Activated naive CD4-positive, alpha-beta T cell (primary cell): ENCODE data around the gene NKAIN2.

Experiments used
- DNase-seq, 4 experiments: peaks; one replicate each; lab custom pipeline; 2025; lab: John Stamatoyannopoulos, UW

Gene NKAIN2

GRCh38 chr6:123808556-123808955 is 4.9 kb downstream of the NKAIN2 start:
- no peak for DNase-seq

DNA sequence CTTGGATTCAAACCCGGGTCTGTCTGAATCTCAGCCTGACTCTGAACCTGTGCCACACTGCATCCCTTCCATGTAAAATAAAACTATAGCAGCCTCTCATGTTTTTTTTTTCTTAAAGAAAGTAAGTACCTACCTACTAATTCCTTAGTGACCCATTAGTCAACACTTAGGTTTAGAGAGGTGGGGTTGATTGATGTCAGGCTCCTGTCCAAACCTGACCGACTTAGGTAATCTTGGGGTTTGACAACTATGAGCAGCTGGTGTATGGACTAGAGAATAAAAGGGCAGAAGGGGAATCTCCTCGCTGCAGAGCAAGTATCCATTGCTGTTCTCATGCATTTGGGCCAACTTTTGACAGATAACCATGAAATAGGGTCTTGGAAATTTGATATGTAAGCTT is 6.5 kb downstream of the NKAIN2 start:
- no peak for DNase-seq

- no peak for DNase-seq
These were observed 7.3 kb downstream of the NKAIN2 start for GRCh38 chr6:123810948-123811347.

- DNase-seq = no peak
These were observed 7.7 kb downstream of the NKAIN2 start for GRCh38 chr6:123811378-123811777.

GRCh38 chr6:123812621-123813020 is 9.0 kb downstream of the NKAIN2 start:
- DNase-seq = no peak

- no peak for DNase-seq
These were observed 17.4 kb downstream of the NKAIN2 start for GRCh38 chr6:123821112-123821511.

DNA sequence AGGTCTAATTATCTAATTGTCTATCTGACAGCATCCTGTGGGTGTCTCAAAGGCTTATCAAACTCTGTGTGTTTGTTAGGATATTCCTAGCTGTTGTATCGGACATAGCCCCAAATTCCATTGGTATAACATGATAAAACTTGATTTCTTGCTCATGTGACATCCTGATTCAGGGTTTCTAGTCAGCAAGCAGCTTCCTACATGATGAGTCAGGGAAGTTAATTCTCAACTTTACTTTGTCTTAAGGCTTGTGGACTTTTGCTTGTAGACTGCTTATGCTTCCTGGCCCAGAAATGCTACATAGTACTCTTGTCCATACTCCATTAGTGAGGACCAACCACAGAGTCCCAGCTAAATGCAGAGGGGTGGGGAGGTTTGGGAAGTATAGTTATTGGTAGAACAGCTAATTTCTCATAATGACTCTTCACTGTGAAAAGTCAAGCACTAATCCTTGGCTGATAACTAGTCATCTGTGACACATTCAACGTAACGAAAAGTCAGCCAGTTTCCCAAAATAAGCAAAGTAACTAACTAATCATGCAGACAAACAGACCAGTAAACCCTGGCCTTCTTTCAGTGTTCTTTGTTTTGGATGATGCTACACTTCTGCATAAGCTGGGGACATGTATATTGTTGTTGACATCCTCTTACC is 25.8 kb downstream of the NKAIN2 start:
- no peak for DNase-seq

DNA sequence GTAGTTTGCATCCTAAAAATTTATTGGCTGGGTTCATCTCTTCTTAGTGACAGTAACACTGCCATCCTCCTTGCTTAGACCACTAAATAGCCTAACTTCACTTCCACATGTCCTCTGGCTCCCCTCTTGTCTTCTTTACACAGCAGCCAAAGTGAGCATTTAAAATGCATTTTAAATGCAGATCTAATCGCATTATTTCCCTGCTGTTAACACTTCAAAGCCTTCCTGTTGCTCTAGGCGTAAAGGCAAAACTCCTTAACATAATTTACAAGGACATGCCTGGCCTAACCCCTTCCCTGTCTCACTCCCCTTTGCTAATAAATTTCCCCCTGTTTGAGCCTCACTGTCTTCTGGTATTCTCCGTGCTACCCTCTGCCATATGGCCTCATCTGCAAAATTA is 26.5 kb downstream of the NKAIN2 start:
- no peak for DNase-seq

- no peak for DNase-seq
These were observed 35.0 kb downstream of the NKAIN2 start for GRCh38 chr6:123838505-123839234.

DNA sequence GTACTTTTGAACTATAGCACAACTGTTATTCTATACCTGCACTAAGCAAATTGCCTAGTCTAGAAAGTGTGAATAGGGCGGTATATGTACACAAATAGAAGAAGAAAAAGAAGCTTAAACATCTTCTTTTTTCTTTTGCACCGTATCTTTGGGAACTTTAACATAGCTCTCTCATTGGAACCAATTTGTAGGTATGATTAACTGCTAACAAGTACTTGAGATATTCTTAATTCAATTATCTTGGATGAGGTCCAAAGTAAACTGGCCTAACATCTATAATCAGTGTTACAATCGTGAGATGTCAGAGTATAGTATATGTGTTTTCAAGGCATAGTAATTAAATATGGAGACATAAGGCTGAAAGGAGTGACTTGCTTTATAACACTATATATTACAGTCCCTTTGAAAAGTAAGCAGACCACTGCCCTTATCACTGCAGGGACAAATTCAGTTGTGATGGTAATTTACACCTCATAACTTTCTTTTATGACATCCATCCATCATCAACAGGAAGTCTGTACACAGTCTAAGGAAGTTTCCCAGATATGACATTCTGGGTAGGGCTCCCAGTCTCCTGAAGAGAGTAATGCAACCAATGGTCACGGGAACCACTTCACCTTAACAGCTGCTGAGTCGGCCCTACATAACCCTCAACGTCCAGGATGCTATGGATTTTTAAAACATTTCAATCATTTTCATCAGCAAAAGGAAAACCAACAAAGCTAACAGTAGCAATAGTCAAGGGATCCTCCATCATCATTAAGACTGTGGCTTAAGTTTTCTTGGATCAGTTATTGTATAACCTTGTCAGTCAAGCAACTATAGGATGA is 37.6 kb downstream of the NKAIN2 start:
- DNase-seq = no peak

DNA sequence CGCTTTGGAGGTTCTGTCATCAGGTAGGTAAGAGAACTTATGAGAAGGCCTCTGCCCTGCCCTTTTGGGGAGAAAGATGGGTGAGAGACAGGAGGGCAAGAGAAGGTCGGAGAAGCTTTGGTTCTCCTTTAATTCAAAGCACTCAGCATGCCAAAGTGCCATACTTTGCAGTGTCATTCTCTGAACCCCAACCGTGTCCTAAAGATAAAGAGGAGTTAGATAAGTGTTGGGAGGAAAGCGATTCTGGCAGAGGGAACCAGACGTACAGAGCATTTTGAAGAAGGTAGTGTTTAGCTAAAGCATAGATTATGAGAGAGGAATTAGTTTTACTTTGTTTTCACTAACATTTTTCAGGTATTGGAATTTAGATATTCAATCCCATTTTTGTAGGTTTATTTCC is 40.3 kb downstream of the NKAIN2 start:
- DNase-seq = no peak

- no peak for DNase-seq
These were observed 44.7 kb downstream of the NKAIN2 start for GRCh38 chr6:123848347-123848746.

DNA sequence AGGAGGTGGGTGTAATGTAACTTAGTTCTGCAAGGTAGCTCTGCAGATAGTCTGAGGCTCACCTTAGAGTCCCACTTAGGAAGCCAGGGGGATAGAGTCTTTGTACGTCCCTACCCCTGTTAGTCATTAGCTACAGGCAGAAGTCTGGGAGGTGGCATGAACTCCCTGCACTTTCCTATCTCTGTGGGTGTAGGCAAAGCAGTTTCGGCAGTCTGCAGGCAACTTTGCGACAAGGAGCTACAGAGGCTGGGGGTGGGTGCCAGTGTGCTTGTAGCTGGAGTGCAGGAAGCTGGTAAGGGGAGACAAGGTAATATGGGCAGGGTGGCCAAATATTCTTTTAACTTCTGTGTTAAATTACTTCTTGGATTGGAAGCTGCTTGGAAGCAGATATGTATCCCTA is 45.7 kb downstream of the NKAIN2 start:
- DNase-seq = no peak

- no peak for DNase-seq
These were observed 46.9 kb downstream of the NKAIN2 start for GRCh38 chr6:123850555-123850954.

DNA sequence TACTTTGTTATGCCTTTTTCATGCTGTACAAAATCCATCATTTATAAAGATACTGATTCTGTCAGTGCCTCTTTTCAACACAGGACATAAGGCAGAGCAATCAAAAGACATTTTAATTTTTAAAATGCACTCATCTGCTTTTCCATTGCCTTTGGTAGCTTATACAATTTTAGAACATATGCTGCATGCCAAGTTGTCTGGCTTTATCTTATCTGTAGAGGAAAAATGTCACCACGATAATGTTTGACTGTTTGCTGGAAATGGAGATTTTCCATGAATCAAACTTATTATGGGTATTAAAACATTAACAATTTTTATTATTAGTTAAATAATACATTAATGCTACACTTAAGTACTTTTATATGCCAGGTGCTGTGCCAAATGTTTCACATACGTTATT is 50.5 kb downstream of the NKAIN2 start:
- DNase-seq = no peak

- no peak for DNase-seq
These were observed 51.8 kb downstream of the NKAIN2 start for GRCh38 chr6:123855506-123855905.

DNA sequence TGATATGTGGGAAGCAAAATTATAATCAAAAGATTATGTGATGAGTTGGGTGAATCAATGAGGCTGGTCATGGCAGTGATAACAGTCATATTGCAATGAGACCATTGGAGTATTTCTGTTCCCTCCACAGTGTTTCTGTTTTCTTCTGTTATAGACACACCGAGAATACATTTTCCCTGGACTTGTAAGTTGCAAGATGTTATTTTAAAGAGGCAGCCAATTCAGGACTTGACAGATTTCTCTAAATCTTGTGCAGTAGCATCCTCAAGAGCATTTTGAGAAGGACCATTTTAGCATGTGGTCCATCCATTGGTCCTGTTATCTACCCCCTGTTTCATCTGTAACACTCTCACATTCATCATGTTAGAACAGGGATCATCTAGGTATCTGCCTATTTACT is 55.6 kb downstream of the NKAIN2 start:
- no peak for DNase-seq

GRCh38 chr6:123869334-123869733 is 65.7 kb downstream of the NKAIN2 start:
- DNase-seq = no peak

- DNase-seq = no peak
These were observed 70.3 kb downstream of the NKAIN2 start for GRCh38 chr6:123873974-123874373.

GRCh38 chr6:123875784-123876183 is 72.1 kb downstream of the NKAIN2 start:
- DNase-seq = no peak

DNA sequence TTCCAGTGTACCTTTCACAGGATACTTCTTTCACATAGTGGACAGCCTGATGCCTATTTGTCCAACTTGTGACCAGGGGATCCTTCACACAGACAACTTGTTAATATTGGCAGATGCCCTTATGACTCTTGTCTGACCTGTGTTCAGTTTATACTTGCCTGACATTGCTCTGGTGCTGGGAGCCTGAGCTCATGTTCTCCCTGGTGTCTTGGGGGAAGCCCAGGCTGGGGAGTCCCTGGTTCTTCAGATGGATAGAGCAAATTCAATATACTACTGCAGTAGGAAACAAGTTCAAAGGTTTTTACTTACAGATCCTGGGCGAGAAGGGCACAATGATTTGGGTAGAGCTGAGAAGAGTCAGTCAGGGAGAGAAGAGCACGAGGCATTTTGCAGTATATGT is 76.1 kb downstream of the NKAIN2 start:
- DNase-seq = no peak

GRCh38 chr6:123888771-123889513 is 85.3 kb downstream of the NKAIN2 start:
- DNase-seq = no peak
